Ishikawa (cell line): ENCODE results near the gene CXCL6.

Source experiments
- CEBPB ChIP-seq: IDR thresholded peaks from 2 replicates; pipeline ENCODE4 v1.6.1; 2012
- CREB1 ChIP-seq: IDR thresholded peaks from 2 replicates; pipeline ENCODE4 v1.6.1; 2012; ENCODE audit warnings: low read depth
- EGR1 ChIP-seq: IDR thresholded peaks from 2 replicates; pipeline ENCODE4 v1.6.1; 2012
- EP300 ChIP-seq: IDR thresholded peaks from 2 replicates; pipeline ENCODE4 v1.6.1; 2012; ENCODE audit warnings: borderline replicate concordance
- FOXM1 ChIP-seq: IDR thresholded peaks from 2 replicates; pipeline ENCODE4 v1.6.1; 2012; ENCODE audit warnings: low read depth, borderline replicate concordance
- NFIC ChIP-seq: IDR thresholded peaks from 2 replicates; pipeline ENCODE4 v1.6.1; 2012
- RAD21 ChIP-seq: IDR thresholded peaks from 2 replicates; pipeline ENCODE4 v1.6.1; 2012; ENCODE audit warnings: low read depth
- TAF1 ChIP-seq: IDR thresholded peaks from 2 replicates; pipeline ENCODE4 v1.6.1; 2012; ENCODE audit warnings: low read depth, mild to moderate bottlenecking
- TCF12 ChIP-seq: IDR thresholded peaks from 2 replicates; pipeline ENCODE4 v1.6.1; 2012; ENCODE audit warnings: low read depth
- TEAD4 ChIP-seq: IDR thresholded peaks from 2 replicates; pipeline ENCODE4 v1.6.1; 2012
- YY1 ChIP-seq: IDR thresholded peaks from 2 replicates; pipeline ENCODE4 v1.6.1; 2012; ENCODE audit warnings: low read depth
- ZBTB7A ChIP-seq: IDR thresholded peaks from 2 replicates; pipeline ENCODE4 v1.6.1; 2012; ENCODE audit warnings: low read depth
- TF ChIP-seq, protein P1 (sequence below): IDR thresholded peaks from 2 replicates; pipeline ENCODE4 v1.6.1; 2012; ENCODE audit warnings: low read depth, mild to moderate bottlenecking
- TF ChIP-seq, protein P2 (sequence below): IDR thresholded peaks from 2 replicates; pipeline ENCODE4 v1.6.1; 2012
- TF ChIP-seq, protein P3 (sequence below): IDR thresholded peaks from 2 replicates; pipeline ENCODE4 v1.6.1; 2012

Gene CXCL6

DNA sequence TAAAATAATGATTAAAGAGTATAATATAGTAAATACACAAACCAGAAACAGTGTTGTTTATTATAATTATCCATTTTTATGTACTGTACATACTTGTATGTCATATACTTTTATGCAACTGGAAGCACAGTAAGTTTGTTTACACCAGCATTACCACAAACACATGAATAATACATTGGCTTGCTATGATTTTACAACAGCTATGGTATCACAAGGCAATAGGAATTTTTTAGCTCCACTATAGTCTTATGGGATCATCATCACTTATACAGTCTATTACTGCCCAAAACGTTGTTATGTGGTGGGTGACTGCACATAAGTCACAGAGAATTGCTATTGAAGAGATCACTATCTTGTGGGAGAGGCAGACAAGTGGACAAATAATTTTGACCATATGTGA, 14.8 kb downstream of the CXCL6 start:
- TF ChIP-seq ZBTB7A (no peak), EGR1 (no peak), NFIC (no peak), YY1 (no peak), CEBPB (no peak), TCF12 (no peak), RAD21 (no peak), EP300 (no peak), FOXM1 (no peak), CREB1 (no peak)
- TF ChIP-seq, protein P1, sequence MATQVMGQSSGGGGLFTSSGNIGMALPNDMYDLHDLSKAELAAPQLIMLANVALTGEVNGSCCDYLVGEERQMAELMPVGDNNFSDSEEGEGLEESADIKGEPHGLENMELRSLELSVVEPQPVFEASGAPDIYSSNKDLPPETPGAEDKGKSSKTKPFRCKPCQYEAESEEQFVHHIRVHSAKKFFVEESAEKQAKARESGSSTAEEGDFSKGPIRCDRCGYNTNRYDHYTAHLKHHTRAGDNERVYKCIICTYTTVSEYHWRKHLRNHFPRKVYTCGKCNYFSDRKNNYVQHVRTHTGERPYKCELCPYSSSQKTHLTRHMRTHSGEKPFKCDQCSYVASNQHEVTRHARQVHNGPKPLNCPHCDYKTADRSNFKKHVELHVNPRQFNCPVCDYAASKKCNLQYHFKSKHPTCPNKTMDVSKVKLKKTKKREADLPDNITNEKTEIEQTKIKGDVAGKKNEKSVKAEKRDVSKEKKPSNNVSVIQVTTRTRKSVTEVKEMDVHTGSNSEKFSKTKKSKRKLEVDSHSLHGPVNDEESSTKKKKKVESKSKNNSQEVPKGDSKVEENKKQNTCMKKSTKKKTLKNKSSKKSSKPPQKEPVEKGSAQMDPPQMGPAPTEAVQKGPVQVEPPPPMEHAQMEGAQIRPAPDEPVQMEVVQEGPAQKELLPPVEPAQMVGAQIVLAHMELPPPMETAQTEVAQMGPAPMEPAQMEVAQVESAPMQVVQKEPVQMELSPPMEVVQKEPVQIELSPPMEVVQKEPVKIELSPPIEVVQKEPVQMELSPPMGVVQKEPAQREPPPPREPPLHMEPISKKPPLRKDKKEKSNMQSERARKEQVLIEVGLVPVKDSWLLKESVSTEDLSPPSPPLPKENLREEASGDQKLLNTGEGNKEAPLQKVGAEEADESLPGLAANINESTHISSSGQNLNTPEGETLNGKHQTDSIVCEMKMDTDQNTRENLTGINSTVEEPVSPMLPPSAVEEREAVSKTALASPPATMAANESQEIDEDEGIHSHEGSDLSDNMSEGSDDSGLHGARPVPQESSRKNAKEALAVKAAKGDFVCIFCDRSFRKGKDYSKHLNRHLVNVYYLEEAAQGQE = no peak
- TF ChIP-seq, protein P2, sequence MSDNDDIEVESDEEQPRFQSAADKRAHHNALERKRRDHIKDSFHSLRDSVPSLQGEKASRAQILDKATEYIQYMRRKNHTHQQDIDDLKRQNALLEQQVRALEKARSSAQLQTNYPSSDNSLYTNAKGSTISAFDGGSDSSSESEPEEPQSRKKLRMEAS = no peak
- TF ChIP-seq, protein P3, sequence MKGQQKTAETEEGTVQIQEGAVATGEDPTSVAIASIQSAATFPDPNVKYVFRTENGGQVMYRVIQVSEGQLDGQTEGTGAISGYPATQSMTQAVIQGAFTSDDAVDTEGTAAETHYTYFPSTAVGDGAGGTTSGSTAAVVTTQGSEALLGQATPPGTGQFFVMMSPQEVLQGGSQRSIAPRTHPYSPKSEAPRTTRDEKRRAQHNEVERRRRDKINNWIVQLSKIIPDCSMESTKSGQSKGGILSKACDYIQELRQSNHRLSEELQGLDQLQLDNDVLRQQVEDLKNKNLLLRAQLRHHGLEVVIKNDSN = no peak

- TF ChIP-seq CEBPB (no peak), ZBTB7A (no peak)
Measured at GRCh38 chr4:73852771-73853170, 16.3 kb downstream of the CXCL6 start.

DNA sequence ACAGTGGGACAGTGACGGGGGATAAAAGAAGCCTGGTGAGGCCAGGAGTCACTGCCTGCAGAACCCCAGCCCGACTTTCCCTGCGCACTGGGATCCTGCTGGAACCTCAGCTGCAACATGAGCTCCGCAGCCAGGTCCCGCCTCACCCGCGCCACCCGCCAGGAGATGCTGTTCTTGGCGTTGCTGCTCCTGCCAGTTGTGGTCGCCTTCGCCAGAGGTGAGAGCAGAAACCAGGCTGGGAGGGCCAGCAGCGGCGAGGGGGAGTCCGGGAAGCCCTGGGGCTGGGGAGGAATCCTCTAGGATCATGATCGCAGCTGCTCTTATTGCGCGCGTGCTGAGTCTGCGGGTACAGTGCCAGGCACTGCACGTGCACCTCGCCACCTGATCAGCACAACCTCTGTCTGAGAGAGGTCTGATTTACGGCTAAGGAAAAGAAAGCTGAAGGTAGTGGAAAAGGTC, 16.8 kb downstream of the CXCL6 start, which contains the start of gene PF4V1:
PF4V1 (plus strand) TSS at position 51 of the 459 bp plus-strand sequence; CDS start at position 118, 67 bp downstream.
- no peak for TF ChIP-seq YY1
- TF ChIP-seq, protein P2 = peak; percentile 58
- TF ChIP-seq, protein P3 = peak; percentile 32; the same call in 1 of the 2 replicates

- TF ChIP-seq RAD21 (no peak), ZBTB7A (no peak), FOXM1 (no peak), CREB1 (no peak), EP300 (no peak), TCF12 (no peak), TAF1 (no peak), NFIC (no peak), CEBPB (no peak), TEAD4 (no peak)
- TF ChIP-seq, protein P3 = no peak
- TF ChIP-seq, protein P1 = no peak
Measured at GRCh38 chr4:73853718-73854473, 17.4 kb downstream of the CXCL6 start.

DNA sequence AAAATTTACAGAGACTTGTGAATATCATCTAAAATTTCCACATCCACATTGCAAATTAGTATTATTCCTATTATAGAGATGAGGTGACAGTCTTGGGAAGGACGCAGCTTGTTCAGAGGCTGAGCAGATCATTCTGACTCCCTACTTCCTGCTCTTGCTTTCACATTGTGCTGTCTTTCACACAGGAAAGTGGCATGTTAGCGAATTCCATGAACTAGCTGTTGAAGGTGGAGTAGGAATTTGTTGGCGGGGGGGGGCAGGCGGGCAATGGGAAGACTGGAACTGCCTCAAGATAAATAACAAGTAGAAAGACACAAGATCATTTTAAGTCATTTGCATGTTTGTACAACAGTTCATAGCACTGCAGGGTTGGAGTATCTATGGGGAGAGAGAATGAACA, 18.9 kb downstream of the CXCL6 start:
- no peak for TF ChIP-seq CREB1
- TF ChIP-seq EP300 = no peak

- TF ChIP-seq, protein P3 = no peak
- no peak for TF ChIP-seq YY1
- TF ChIP-seq FOXM1 = no peak
- TF ChIP-seq, protein P1 = no peak
- no peak for TF ChIP-seq CEBPB
- TF ChIP-seq TEAD4 = no peak
- no peak for TF ChIP-seq TCF12
- TF ChIP-seq EP300 = no peak
- TF ChIP-seq RAD21 = no peak
- no peak for TF ChIP-seq ZBTB7A
- TF ChIP-seq NFIC = no peak
- TF ChIP-seq EGR1 = no peak
- TF ChIP-seq CREB1 = no peak
- TF ChIP-seq, protein P2 = no peak
Measured at GRCh38 chr4:73856518-73856917, 20.0 kb downstream of the CXCL6 start.
